Chondrocyte (in vitro differentiated cells): ENCODE results near the gene APBA1. TPM values are rescaled to one million over a fixed set of nuclear protein-coding genes. Genes with fewer than 3 reads are reported as not detected.

Experiments
- DNase-seq: peaks from one replicate; pipeline ENCODE4 v3.0.0; 2021; ENCODE audit warnings: mixed read lengths, low spot score
- H3K27ac Mint-ChIP-seq: one replicate; pipeline ENCODE4 v1.8.0; 2021; ENCODE audit warnings: mild to moderate bottlenecking, moderate library complexity, mixed read lengths; ENCODE audit not compliant: unreplicated experiment
- H3K27me3 Mint-ChIP-seq: 2 replicates; pipeline ENCODE4 v1.8.0; 2021; ENCODE audit warnings: low read depth, mixed read lengths
- H3K36me3 Mint-ChIP-seq: 2 replicates; pipeline ENCODE4 v1.8.0; 2021; ENCODE audit warnings: low read depth, mixed read lengths
- H3K4me1 Mint-ChIP-seq: 2 replicates; pipeline ENCODE4 v1.8.0; 2021; ENCODE audit warnings: low read depth, mild to moderate bottlenecking, mixed read lengths
- H3K4me3 Mint-ChIP-seq: one replicate; pipeline ENCODE4 v1.8.0; 2021; ENCODE audit warnings: mild to moderate bottlenecking, moderate library complexity, mixed read lengths; ENCODE audit not compliant: unreplicated experiment
- H3K9me3 Mint-ChIP-seq: 2 replicates; pipeline ENCODE4 v1.8.0; 2021; ENCODE audit warnings: low read depth, mixed read lengths
- CTCF ChIP-seq: fragments of 200-600 bp; sonication (generic); IDR thresholded peaks from 2 replicates; pipeline ENCODE4 v1.5.0; 2021; ENCODE audit warnings: antibody characterized with exemption, mild to moderate bottlenecking, moderate library complexity
- total RNA-seq: library from RNA; stranded (reverse); gene quantifications from 3 replicates; pipeline ENCODE4 v1.2.1, GENCODE V29; 2021

APBA1 gene
- total RNA-seq, 1 donor from 2014 or later = 12.3 TPM

GRCh38 chr9:69476016-69476415 lies 196.2 kb downstream of the APBA1 start:
- no peak for TF ChIP-seq CTCF
- H3K27ac Mint-ChIP-seq = no peak overlapping the region

DNA sequence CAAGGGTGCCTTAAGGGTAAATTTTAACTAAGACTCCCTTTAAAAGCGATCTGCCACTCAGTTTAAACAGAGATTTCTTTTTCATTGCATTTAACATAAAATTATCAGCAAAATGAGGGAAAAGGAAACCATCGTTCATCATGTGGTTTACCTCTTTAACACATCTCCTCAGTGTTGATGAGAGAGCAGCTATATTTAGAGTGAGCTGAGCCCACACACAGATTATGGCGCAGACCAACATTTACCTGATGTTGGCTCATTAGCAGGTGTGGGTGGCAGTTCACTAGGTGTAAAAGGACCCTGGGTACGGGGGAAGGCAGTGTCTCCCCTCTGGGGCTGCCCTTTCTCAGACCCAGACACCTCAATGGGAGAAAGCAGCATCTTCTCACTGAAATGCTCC lies 197.3 kb downstream of the APBA1 start:
- TF ChIP-seq CTCF = no peak
- H3K27me3 Mint-ChIP-seq = no peaks in the 10 kb centered on the region
- no peak overlapping the region for H3K27ac Mint-ChIP-seq
- DNase-seq = no peak
- no peaks in the 10 kb centered on the region for H3K9me3 Mint-ChIP-seq
- H3K36me3 Mint-ChIP-seq = peaks cover 1% of the 10 kb centered on the region
- H3K4me3 Mint-ChIP-seq = no peak overlapping the region
- peaks cover 3% of the 10 kb centered on the region for H3K4me1 Mint-ChIP-seq

More at GRCh38 chr9:69476016-69476415, 196.2 kb downstream of the APBA1 start:
- H3K9me3 Mint-ChIP-seq = no peaks in the 10 kb centered on the region
- no peaks in the 10 kb centered on the region for H3K27me3 Mint-ChIP-seq
- DNase-seq = no peak
- H3K4me3 Mint-ChIP-seq = no peak overlapping the region
- H3K36me3 Mint-ChIP-seq = peaks cover 1% of the 10 kb centered on the region
- H3K4me1 Mint-ChIP-seq = peaks cover 3% of the 10 kb centered on the region

- Mint-ChIP-seq H3K4me1 (peaks cover 3% of the 10 kb centered on the region), H3K4me3 (no peak overlapping the region), H3K27ac (no peak overlapping the region), H3K36me3 (peaks cover 5% of the 10 kb centered on the region), H3K27me3 (no peaks in the 10 kb centered on the region), H3K9me3 (no peaks in the 10 kb centered on the region)
- DNase-seq = no peak
- TF ChIP-seq CTCF = no peak
These were observed 200.0 kb downstream of the APBA1 start for GRCh38 chr9:69472101-69472620.

DNA sequence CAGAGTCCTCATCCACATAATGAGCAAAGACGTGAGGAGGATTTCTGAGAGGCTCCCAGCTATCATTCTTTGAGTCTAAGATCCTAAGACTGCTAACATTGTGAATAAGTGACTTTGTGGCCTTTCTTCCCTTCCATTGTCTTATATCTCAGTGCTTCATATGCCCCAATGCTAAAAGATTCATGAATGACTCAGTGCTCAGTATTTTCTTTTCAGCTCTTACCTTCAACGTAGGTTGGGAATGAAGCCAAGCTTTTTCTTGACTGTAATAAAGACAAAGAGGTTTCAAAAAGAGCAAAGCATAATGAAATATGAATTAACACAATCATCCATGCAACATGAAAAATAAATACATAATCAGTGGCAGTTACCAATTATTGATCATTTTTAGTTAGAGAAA lies 200.7 kb downstream of the APBA1 start:
- Mint-ChIP-seq H3K27me3 (no peaks in the 10 kb centered on the region), H3K9me3 (no peaks in the 10 kb centered on the region), H3K36me3 (peaks cover 7% of the 10 kb centered on the region), H3K27ac (no peak overlapping the region), H3K4me1 (peaks cover 5% of the 10 kb centered on the region), H3K4me3 (no peak overlapping the region)
- DNase-seq = no peak
- no peak for TF ChIP-seq CTCF

- peaks cover 8% of the 10 kb centered on the region for H3K36me3 Mint-ChIP-seq
These were observed 201.8 kb downstream of the APBA1 start for GRCh38 chr9:69470186-69470977.

More at GRCh38 chr9:69470186-69470977, 201.8 kb downstream of the APBA1 start:
- Mint-ChIP-seq H3K27ac (no peak overlapping the region), H3K9me3 (no peaks in the 10 kb centered on the region), H3K4me1 (peaks cover 6% of the 10 kb centered on the region), H3K27me3 (no peaks in the 10 kb centered on the region), H3K4me3 (no peak overlapping the region)
- DNase-seq = no peak
- TF ChIP-seq CTCF = no peak
